Measurements from ENCODE around the gene TTC34.

TTC34 gene

DNA sequence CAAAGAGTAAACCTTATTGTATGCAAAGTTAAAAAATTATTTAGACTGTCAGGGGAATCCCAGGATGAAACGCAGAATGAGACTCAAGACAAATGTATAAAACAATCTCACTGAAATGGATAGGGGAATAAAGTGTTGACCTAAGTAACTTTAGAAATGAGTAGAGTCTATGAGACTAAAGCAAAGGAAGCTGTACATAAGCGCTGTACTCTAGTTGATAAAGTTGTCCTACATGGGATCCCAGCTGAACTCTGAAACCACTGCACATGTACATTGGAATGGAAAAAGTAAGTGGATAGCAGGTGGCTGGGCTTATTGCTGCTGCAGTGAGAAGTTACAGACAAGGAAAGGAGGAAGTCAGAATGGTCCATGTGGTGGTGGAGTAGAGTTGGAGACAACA lies 187.3 kb downstream of the TTC34 start:
- H3K4me3 ChIP-seq (ENCODE audit: low read length in 2 of 2), result no peak overlapping the region
- H3K18ac ChIP-seq (ENCODE audit: low read length), result no peak overlapping the region
- H3K4me1 ChIP-seq (ENCODE audit: control insufficient read depth in 2 of 2, insufficient read depth in 1 of 2, low read depth in 1 of 2, low read length in 2 of 2), result peaks cover 7% of the 10 kb centered on the region in 2 donors
- H4K91ac ChIP-seq (ENCODE audit: low read depth, low read length, poor library complexity), result no peak overlapping the region
- no peak for DNase-seq (ENCODE audit: low spot score)
- H3K4ac ChIP-seq (ENCODE audit: low read length), result no peak overlapping the region
- no peak overlapping the region for H2BK5ac ChIP-seq (ENCODE audit: low read length)
- WGBS, 2 donors (ENCODE audit: extremely low coverage in 2 of 2, insufficient read length in 2 of 2, insufficient replicate concordance in 1 of 2), result no CpG with 5 or more reads among the region's 2 CpGs
- H3K27me3 ChIP-seq (ENCODE audit: control insufficient read depth in 3 of 3, insufficient read depth in 3 of 3, low read depth in 1 of 3, low read length in 3 of 3), result peaks cover 0 to 15% (median 2%) of the 10 kb centered on the region in 3 experiments
- no peak overlapping the region for H2AK5ac ChIP-seq (ENCODE audit: low read depth, low read length)
- no peak overlapping the region for H3K4me2 ChIP-seq (ENCODE audit: insufficient read depth, low read length, poor library complexity, severe bottlenecking)
- H3K27ac ChIP-seq (replicated peaks; ENCODE audit: low read length), result no peak overlapping the region
- no peaks in the 10 kb centered on the region for H3K36me3 ChIP-seq (replicated peaks in 1 of 2; ENCODE audit: control insufficient read depth in 2 of 2, insufficient read depth in 2 of 2, low read length in 2 of 2)
- no peak overlapping the region for H3K9ac ChIP-seq (ENCODE audit: low read depth, low read length, poor library complexity)
- H2BK12ac ChIP-seq (ENCODE audit: low read length), result no peak overlapping the region
- no peak overlapping the region for H3K14ac ChIP-seq (ENCODE audit: low read length)
- no peak overlapping the region for H2BK120ac ChIP-seq (ENCODE audit: low read depth, low read length)
- H2BK15ac ChIP-seq (ENCODE audit: low read length), result no peak overlapping the region
- H2AFZ ChIP-seq (ENCODE audit: low read length), result no peak overlapping the region
- peaks cover 0 to 6% of the 10 kb centered on the region in 2 donors for H3K9me3 ChIP-seq (replicated peaks in 1 of 2; ENCODE audit: control insufficient read depth in 2 of 2, insufficient read depth in 1 of 2, low read depth in 1 of 2, low read length in 2 of 2)
- no peaks in the 10 kb centered on the region for H3K79me1 ChIP-seq (ENCODE audit: low read depth, low read length)
- H3K23ac ChIP-seq (ENCODE audit: low read depth, low read length, poor library complexity), result no peak overlapping the region
- no peak overlapping the region for H4K8ac ChIP-seq (ENCODE audit: low read depth, low read length)

DNA sequence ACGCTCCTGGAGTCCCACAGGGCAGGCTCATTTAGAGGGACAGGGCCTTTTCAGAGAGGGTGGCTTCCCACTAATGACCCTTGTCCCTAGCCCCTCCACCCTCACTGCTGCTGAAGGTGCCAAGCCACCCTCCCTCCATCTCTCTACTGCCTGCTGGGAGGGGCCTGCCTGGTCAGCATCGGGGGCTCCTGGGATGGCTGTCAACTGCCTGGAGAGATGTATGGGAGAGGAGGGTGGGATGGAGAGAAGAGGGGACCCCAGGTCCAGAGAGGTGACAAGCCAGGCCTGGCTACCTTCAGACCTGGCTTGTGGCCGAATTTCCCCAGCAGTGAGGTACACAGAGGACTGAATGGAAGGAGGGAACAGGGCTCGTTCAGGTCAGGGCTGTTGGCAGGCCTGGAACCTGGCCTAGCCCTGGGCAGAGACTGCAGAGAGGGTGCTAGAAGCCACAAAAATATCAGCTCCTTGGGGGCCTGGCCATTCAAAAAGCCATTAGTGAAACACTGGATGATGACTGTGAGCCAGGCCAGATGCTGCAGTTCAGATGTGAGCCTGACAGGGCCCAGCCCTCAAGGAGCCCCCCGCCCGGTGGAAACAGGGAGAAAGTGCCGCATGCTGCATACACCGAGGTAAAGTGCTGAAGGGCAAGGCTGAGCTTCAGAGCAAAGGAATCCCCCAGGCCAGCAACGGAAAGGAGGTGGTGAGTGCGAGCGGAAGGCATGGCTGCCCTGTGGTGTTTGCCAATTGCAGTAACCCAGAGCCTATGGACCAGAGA lies 188.7 kb downstream of the TTC34 start:
- Histone ChIP-seq H3K4me2 (ENCODE audit: insufficient read depth, low read length, poor library complexity, severe bottlenecking) (no peak overlapping the region), H3K4me1 (ENCODE audit: control insufficient read depth in 2 of 2, insufficient read depth in 1 of 2, low read depth in 1 of 2, low read length in 2 of 2) (peaks cover under 1 to 7% of the 10 kb centered on the region in 2 donors), H3K27ac (replicated peaks; ENCODE audit: low read length) (no peak overlapping the region), H2BK120ac (ENCODE audit: low read depth, low read length) (no peak overlapping the region), H3K27me3 (ENCODE audit: control insufficient read depth in 3 of 3, insufficient read depth in 3 of 3, low read depth in 1 of 3, low read length in 3 of 3) (peaks cover 0 to 18% (median 2%) of the 10 kb centered on the region in 3 experiments), H3K4ac (ENCODE audit: low read length) (no peak overlapping the region), H4K8ac (ENCODE audit: low read depth, low read length) (no peak overlapping the region), H3K9me3 (replicated peaks in 1 of 2; ENCODE audit: control insufficient read depth in 2 of 2, insufficient read depth in 1 of 2, low read depth in 1 of 2, low read length in 2 of 2) (peaks cover 0 to 6% of the 10 kb centered on the region in 2 donors), H2AFZ (ENCODE audit: low read length) (no peak overlapping the region), H3K36me3 (replicated peaks in 1 of 2; ENCODE audit: control insufficient read depth in 2 of 2, insufficient read depth in 2 of 2, low read length in 2 of 2) (no peaks in the 10 kb centered on the region), H4K91ac (ENCODE audit: low read depth, low read length, poor library complexity) (no peak overlapping the region), H3K23ac (ENCODE audit: low read depth, low read length, poor library complexity) (no peak overlapping the region), H3K4me3 (ENCODE audit: low read length in 2 of 2) (no peak overlapping the region), H2AK5ac (ENCODE audit: low read depth, low read length) (peak overlapping the region; percentile 12), H3K14ac (ENCODE audit: low read length) (no peak overlapping the region), H2BK12ac (ENCODE audit: low read length) (no peak overlapping the region), H3K79me1 (ENCODE audit: low read depth, low read length) (no peaks in the 10 kb centered on the region), H3K18ac (ENCODE audit: low read length) (peak overlapping the region; percentile 19), H2BK15ac (ENCODE audit: low read length) (peak overlapping the region; percentile 30), H2BK5ac (ENCODE audit: low read length) (no peak overlapping the region), H3K9ac (ENCODE audit: low read depth, low read length, poor library complexity) (no peak overlapping the region)
- no peak for DNase-seq (ENCODE audit: low spot score)
- no CpG with 5 or more reads among the region's 11 CpGs for WGBS, 2 donors (ENCODE audit: extremely low coverage in 2 of 2, insufficient read length in 2 of 2, insufficient replicate concordance in 1 of 2)

DNA sequence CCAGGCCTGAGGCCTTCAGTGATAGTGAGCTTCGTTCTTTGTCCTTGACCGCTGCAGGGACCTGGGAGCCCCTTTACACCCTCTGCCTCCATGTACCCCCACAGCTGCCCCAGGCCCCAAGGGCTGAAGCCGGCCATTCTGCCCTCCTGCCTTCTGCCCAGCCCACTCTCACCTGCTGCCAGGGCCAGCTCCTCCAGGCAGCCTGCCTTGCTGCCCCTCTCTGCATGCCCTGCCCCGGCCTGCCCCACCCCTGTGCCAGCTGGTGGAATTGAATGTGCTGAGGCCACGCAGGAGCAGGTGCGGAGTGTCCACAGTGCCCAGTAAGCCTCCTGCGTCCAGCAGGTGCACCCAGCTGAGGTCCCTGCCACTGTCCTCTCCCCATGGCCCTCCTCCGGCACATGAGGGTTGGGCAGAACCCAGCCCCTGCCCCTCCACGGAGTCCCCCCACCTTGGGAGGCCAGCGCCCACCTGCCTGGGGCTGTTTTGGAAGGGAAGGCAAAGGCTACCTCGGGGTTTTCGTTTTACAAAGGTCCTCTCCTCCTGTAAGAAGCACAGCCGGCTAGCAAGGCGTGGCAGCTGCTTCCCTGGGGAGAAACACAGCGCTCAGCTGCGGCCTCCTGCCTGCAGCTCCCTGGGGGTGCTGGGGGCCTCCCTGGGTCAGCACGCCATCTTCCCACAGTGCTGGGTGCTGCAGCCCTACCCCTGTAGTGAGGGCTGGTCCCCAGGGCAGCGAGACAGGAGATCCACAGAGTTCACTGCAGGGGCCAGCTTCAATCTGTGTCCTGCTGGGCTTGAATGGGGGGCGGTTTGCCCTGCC lies 189.7 kb downstream of the TTC34 start:
- Histone ChIP-seq H3K9ac (ENCODE audit: low read depth, low read length, poor library complexity) (peak overlapping the region; percentile 56), H3K18ac (ENCODE audit: low read length) (peak overlapping the region; percentile 92), H3K27me3 (ENCODE audit: control insufficient read depth in 3 of 3, insufficient read depth in 3 of 3, low read depth in 1 of 3, low read length in 3 of 3) (peaks cover 0 to 21% (median 2%) of the 10 kb centered on the region in 3 experiments), H3K4me2 (ENCODE audit: insufficient read depth, low read length, poor library complexity, severe bottlenecking) (no peak overlapping the region), H4K8ac (ENCODE audit: low read depth, low read length) (no peak overlapping the region), H3K4me1 (ENCODE audit: control insufficient read depth in 2 of 2, insufficient read depth in 1 of 2, low read depth in 1 of 2, low read length in 2 of 2) (peaks cover 0 to 8% of the 10 kb centered on the region in 2 donors), H3K36me3 (replicated peaks in 1 of 2; ENCODE audit: control insufficient read depth in 2 of 2, insufficient read depth in 2 of 2, low read length in 2 of 2) (no peaks in the 10 kb centered on the region), H2AK5ac (ENCODE audit: low read depth, low read length) (peak overlapping the region; percentile 94), H2BK120ac (ENCODE audit: low read depth, low read length) (no peak overlapping the region), H3K14ac (ENCODE audit: low read length) (no peak overlapping the region), H2BK5ac (ENCODE audit: low read length) (no peak overlapping the region), H3K79me1 (ENCODE audit: low read depth, low read length) (no peaks in the 10 kb centered on the region), H2BK15ac (ENCODE audit: low read length) (peak overlapping the region; percentile 52), H3K4ac (ENCODE audit: low read length) (no peak overlapping the region), H2AFZ (ENCODE audit: low read length) (no peak overlapping the region), H3K9me3 (replicated peaks in 1 of 2; ENCODE audit: control insufficient read depth in 2 of 2, insufficient read depth in 1 of 2, low read depth in 1 of 2, low read length in 2 of 2) (peaks cover 0 to 6% of the 10 kb centered on the region in 2 donors), H2BK12ac (ENCODE audit: low read length) (no peak overlapping the region), H3K4me3 (ENCODE audit: low read length in 2 of 2) (no peak overlapping the region), H3K23ac (ENCODE audit: low read depth, low read length, poor library complexity) (no peak overlapping the region), H4K91ac (ENCODE audit: low read depth, low read length, poor library complexity) (no peak overlapping the region), H3K27ac (replicated peaks; ENCODE audit: low read length) (no peak overlapping the region)
- no peak for DNase-seq (ENCODE audit: low spot score)
- no CpG with 5 or more reads among the region's 19 CpGs for WGBS, 2 donors (ENCODE audit: extremely low coverage in 2 of 2, insufficient read length in 2 of 2, insufficient replicate concordance in 1 of 2)

DNA sequence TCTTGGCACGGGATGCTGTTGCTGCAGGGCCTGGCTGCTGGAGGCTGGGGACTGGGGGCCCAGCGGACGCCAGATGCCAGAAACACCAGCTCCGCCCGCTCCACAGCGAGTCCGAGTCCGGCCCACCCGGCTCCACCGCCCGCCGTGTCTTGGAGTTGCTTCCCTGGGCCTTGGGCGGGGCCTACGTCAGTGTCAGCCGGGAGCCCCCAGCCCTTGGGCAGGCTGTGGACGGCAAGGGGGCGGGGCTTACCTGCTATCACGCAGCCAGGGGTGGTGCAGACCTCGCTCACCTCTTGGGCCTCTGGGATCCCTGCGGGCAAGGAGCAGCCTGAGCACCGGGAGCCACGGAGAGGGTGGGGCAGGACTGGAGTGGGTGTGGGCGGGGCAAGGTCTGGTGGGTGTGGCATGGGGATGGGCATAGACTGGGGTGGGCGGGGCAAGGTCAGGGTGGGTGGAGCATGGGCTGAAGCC lies 190.4 kb downstream of the TTC34 start:
- Histone ChIP-seq H3K4me3 (ENCODE audit: low read length in 2 of 2) (no peak overlapping the region), H4K8ac (ENCODE audit: low read depth, low read length) (no peak overlapping the region), H2BK15ac (ENCODE audit: low read length) (peak overlapping the region; percentile 52), H3K27ac (replicated peaks; ENCODE audit: low read length) (no peak overlapping the region), H3K4me2 (ENCODE audit: insufficient read depth, low read length, poor library complexity, severe bottlenecking) (peak overlapping the region; percentile 28), H2AFZ (ENCODE audit: low read length) (no peak overlapping the region), H3K14ac (ENCODE audit: low read length) (no peak overlapping the region), H2BK5ac (ENCODE audit: low read length) (no peak overlapping the region), H2AK5ac (ENCODE audit: low read depth, low read length) (peak overlapping the region; percentile 94), H3K79me1 (ENCODE audit: low read depth, low read length) (no peaks in the 10 kb centered on the region), H3K9ac (ENCODE audit: low read depth, low read length, poor library complexity) (no peak overlapping the region), H3K27me3 (ENCODE audit: control insufficient read depth in 3 of 3, insufficient read depth in 3 of 3, low read depth in 1 of 3, low read length in 3 of 3) (peaks cover 0 to 21% (median 2%) of the 10 kb centered on the region in 3 experiments), H3K4ac (ENCODE audit: low read length) (no peak overlapping the region), H3K18ac (ENCODE audit: low read length) (peak overlapping the region; percentile 82), H2BK120ac (ENCODE audit: low read depth, low read length) (no peak overlapping the region), H3K4me1 (ENCODE audit: control insufficient read depth in 2 of 2, insufficient read depth in 1 of 2, low read depth in 1 of 2, low read length in 2 of 2) (peaks cover 0 to 9% of the 10 kb centered on the region in 2 donors), H2BK12ac (ENCODE audit: low read length) (no peak overlapping the region), H3K9me3 (replicated peaks in 1 of 2; ENCODE audit: control insufficient read depth in 2 of 2, insufficient read depth in 1 of 2, low read depth in 1 of 2, low read length in 2 of 2) (peaks cover 0 to 3% of the 10 kb centered on the region in 2 donors), H4K91ac (ENCODE audit: low read depth, low read length, poor library complexity) (no peak overlapping the region), H3K23ac (ENCODE audit: low read depth, low read length, poor library complexity) (peak overlapping the region; percentile 95), H3K36me3 (replicated peaks in 1 of 2; ENCODE audit: control insufficient read depth in 2 of 2, insufficient read depth in 2 of 2, low read length in 2 of 2) (no peaks in the 10 kb centered on the region)
- WGBS, 2 donors (ENCODE audit: extremely low coverage in 2 of 2, insufficient read length in 2 of 2, insufficient replicate concordance in 1 of 2), result no CpG with 5 or more reads among the region's 24 CpGs
- DNase-seq (ENCODE audit: low spot score), result peak; percentile 53
